Measurements from ENCODE around the gene FSD1L.

FSD1L gene

DNA sequence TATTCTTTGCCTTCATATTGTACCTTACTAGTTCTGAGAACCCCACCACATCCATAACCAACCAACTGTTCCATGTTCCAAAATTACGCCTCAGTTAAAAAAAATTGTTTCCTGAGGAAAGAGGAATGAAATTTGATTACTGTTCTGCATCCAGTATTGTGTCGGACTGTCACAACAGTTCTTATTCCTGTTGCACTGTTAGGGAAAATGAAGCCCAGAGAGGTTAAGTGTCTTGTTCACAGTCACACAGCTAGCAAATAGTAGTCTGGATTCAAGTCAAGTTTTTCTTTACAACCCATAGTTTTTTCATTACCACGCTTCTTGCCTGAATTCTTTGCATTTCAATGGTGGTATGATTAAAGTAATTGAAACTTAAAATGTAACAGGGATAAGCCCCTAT is 4.4 kb downstream of the FSD1L start:
- Histone ChIP-seq H3K4me1 (ENCODE audit: control insufficient read depth, insufficient read depth, low read length) (no peaks in the 10 kb centered on the region), H3K27ac (ENCODE audit: low read length) (no peak overlapping the region), H3K36me3 (ENCODE audit: control insufficient read depth, insufficient read depth, low read length) (no peaks in the 10 kb centered on the region), H3K9me3 (ENCODE audit: control insufficient read depth, insufficient read depth, low read length) (no peaks in the 10 kb centered on the region), H3K4me3 (ENCODE audit: low read length) (no peak overlapping the region), H3K27me3 (ENCODE audit: control insufficient read depth, insufficient read depth, low read length) (no peaks in the 10 kb centered on the region)
- whole genome bisulfite sequencing (ENCODE audit: insufficient coverage, insufficient read length): no CpG with 5 or more reads among the region's 3 CpGs
- no peak for DNase-seq (ENCODE audit: low read depth, low spot score)

DNA sequence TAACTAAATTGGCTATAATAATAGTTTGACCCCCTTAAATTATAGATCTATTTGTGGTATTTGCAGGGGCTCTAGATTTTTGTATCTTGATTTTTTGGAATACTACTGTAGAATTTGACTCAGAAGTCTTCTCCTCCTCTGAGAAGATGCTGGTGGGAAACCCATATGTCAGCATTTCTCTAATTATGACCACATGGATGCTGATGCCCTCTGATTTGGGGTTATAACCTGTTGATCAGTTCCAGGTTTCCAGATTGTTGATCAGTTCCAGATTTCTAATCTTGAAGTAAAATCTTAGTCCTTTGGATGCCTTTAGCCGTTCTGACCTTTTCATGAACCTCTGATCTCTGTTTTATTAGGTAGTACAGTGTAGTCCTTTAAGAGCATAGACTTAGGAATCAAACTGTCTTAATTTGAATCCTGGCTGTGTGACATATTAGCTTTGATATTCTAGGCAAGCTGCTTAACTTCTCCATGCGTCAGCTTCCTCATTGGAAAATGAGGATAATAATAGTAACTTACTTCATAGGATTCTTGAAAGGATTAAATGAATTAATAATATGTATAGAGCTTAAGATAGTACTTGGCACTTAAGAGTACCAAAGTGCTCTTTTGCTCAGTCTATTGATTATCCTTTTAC is 8.1 kb downstream of the FSD1L start:
- Histone ChIP-seq H3K27ac (ENCODE audit: low read length) (no peak overlapping the region), H3K9me3 (ENCODE audit: control insufficient read depth, insufficient read depth, low read length) (no peaks in the 10 kb centered on the region), H3K4me3 (ENCODE audit: low read length) (no peak overlapping the region), H3K4me1 (ENCODE audit: control insufficient read depth, insufficient read depth, low read length) (no peaks in the 10 kb centered on the region), H3K27me3 (ENCODE audit: control insufficient read depth, insufficient read depth, low read length) (no peaks in the 10 kb centered on the region), H3K36me3 (ENCODE audit: control insufficient read depth, insufficient read depth, low read length) (no peaks in the 10 kb centered on the region)
- DNase-seq (ENCODE audit: low read depth, low spot score): no peak
- WGBS (ENCODE audit: insufficient coverage, insufficient read length): no CpG with 5 or more reads among the region's 2 CpGs

DNA sequence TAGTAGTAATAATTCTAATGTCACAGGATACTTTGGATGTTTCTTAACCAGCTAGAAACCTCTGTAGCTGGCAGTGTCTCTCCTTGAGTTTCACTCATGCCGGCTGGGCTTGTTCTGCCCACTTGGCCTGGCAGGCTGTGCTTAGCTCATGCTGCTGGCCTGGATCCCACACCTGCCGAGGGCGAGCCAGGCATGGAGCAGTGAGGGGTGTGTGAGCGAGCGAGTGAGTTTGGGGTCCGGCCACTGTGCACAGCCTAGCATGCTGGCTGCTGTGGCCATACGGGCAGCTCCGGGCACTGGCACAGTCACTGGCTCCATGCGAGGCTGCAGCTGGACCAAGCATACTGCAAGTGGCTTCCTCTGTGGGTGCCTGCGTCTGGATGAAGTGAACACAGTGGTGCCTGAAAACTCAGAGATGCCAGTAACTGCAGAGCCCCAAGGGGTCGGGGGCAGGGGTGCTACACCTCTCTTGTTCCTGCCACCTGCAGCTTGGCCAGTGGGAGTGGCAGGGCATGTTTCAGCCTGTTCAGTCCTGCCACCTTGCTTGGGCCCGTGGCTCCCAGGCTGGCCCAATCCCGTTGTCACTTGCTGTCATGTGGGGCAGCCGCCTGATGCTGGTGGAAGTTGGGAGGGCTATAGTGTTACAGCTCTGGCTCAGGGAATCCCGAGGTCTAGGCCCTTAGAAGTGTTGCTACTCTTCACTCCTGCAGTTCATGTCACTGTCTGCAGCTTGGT is 9.9 kb downstream of the FSD1L start:
- Histone ChIP-seq H3K4me1 (ENCODE audit: control insufficient read depth, insufficient read depth, low read length) (no peaks in the 10 kb centered on the region), H3K27me3 (ENCODE audit: control insufficient read depth, insufficient read depth, low read length) (no peaks in the 10 kb centered on the region), H3K4me3 (ENCODE audit: low read length) (no peak overlapping the region), H3K27ac (ENCODE audit: low read length) (no peak overlapping the region), H3K36me3 (ENCODE audit: control insufficient read depth, insufficient read depth, low read length) (no peaks in the 10 kb centered on the region), H3K9me3 (ENCODE audit: control insufficient read depth, insufficient read depth, low read length) (no peaks in the 10 kb centered on the region)
- no CpG with 5 or more reads among the region's 15 CpGs for WGBS (ENCODE audit: insufficient coverage, insufficient read length)
- DNase-seq (ENCODE audit: low read depth, low spot score): no peak

DNA sequence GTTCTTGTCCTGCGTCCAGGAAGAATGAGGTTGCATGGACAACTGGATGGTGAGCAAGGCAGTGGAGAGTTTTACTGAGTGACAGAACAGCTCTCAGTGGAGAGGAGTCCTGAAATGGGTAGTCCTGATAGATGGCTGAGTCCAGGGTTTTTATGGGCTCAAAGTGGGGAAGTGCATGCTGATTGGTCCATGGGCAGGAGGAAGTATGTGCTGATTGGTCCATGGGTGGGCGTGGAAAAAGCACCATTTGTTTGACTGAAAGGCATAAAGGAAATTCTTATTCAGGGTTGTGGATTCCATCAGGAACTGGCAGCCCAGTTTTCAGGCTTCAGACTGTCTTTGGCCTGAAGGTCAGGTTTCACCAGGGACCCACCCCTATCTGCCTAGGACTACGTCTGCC is 10.6 kb downstream of the FSD1L start:
- DNase-seq (ENCODE audit: low read depth, low spot score): no peak
- no peak overlapping the region for H3K4me3 ChIP-seq (ENCODE audit: low read length)
- no peaks in the 10 kb centered on the region for H3K9me3 ChIP-seq (ENCODE audit: control insufficient read depth, insufficient read depth, low read length)
- H3K36me3 ChIP-seq (ENCODE audit: control insufficient read depth, insufficient read depth, low read length): no peaks in the 10 kb centered on the region
- H3K27me3 ChIP-seq (ENCODE audit: control insufficient read depth, insufficient read depth, low read length): no peaks in the 10 kb centered on the region
- no CpG with 5 or more reads among the region's 3 CpGs for WGBS (ENCODE audit: insufficient coverage, insufficient read length)
- no peaks in the 10 kb centered on the region for H3K4me1 ChIP-seq (ENCODE audit: control insufficient read depth, insufficient read depth, low read length)
- H3K27ac ChIP-seq (ENCODE audit: low read length): no peak overlapping the region

DNA sequence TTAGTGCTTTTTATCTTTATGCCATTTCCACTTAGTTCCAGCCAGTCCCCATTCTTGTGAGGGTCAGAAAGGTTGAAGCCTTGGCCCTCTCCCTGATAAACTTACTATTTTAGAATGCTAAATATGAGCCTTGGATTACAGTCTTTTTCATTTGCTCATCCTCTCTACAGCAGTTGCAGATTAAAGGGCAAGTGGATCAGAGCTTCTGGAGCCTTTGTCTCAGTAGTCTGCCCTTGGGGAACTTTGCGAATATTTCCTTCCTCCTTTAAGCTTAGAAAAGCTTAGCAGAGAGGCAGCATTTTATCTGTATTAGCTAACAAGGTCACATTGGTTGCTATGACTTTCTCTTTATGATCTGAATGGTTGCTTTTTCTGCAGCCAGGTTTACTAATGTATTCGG is 11.5 kb downstream of the FSD1L start:
- no peaks in the 10 kb centered on the region for H3K36me3 ChIP-seq (ENCODE audit: control insufficient read depth, insufficient read depth, low read length)
- H3K9me3 ChIP-seq (ENCODE audit: control insufficient read depth, insufficient read depth, low read length): no peaks in the 10 kb centered on the region
- no peaks in the 10 kb centered on the region for H3K4me1 ChIP-seq (ENCODE audit: control insufficient read depth, insufficient read depth, low read length)
- H3K4me3 ChIP-seq (ENCODE audit: low read length): no peak overlapping the region
- DNase-seq (ENCODE audit: low read depth, low spot score): no peak
- no CpG with 5 or more reads among the region's 2 CpGs for WGBS (ENCODE audit: insufficient coverage, insufficient read length)
- H3K27me3 ChIP-seq (ENCODE audit: control insufficient read depth, insufficient read depth, low read length): no peaks in the 10 kb centered on the region
- no peak overlapping the region for H3K27ac ChIP-seq (ENCODE audit: low read length)

DNA sequence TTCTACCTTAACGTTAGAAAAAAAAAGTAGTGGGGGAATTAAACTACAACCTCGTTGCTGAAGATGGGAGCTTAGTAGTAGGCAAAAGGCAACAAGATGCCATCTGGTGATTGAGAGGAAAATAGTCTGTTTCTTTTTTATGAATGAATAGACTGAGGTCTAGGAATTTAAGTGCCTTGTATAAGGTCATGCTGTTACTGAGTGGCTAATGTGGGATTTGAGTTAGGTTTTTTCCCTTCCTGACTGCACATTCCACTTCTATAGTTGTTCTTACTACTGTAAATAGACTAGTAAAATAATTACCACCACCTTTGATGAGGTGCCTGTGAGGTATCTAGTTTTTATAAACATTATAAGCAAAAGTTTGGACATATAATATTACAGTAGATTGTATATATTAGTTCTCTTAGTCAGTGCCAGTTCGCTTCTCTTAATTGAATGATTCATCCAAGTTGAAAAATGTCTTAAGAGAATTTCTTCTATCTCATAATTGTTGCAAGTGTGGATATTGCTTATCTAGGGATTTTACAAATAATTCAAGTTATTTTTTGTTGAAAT is 19.1 kb downstream of the FSD1L start:
- H3K27me3 ChIP-seq (ENCODE audit: control insufficient read depth, insufficient read depth, low read length): no peaks in the 10 kb centered on the region
- DNase-seq (ENCODE audit: low read depth, low spot score): no peak
- H3K27ac ChIP-seq (ENCODE audit: low read length): no peak overlapping the region
- no peaks in the 10 kb centered on the region; the same call in 1 of the 2 replicates for H3K36me3 ChIP-seq (ENCODE audit: control insufficient read depth, insufficient read depth, low read length)
- WGBS (ENCODE audit: insufficient coverage, insufficient read length): no CpG with 5 or more reads among the region's 3 CpGs
- H3K9me3 ChIP-seq (ENCODE audit: control insufficient read depth, insufficient read depth, low read length): no peaks in the 10 kb centered on the region
- H3K4me3 ChIP-seq (ENCODE audit: low read length): no peak overlapping the region
- no peaks in the 10 kb centered on the region for H3K4me1 ChIP-seq (ENCODE audit: control insufficient read depth, insufficient read depth, low read length)

DNA sequence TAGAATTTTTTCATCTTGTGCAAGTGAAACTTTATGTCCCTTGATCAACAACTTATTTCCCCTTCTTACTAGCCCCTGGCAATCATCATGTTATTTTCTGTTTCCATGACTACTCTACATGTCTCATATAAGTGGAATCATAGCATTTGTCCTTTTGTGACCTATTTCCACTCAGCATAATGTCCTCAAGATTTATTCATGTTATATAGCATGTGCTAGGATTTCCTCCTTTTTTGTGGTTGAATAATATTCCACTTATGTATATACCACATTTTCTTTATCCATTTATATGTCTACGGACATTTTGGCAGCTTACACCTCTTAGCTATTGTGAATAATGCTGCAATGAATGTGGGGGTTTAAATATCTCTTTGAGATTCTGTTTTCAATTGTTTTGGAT is 21.0 kb downstream of the FSD1L start:
- Histone ChIP-seq H3K27ac (ENCODE audit: low read length) (no peak overlapping the region), H3K4me3 (ENCODE audit: low read length) (no peak overlapping the region), H3K4me1 (ENCODE audit: control insufficient read depth, insufficient read depth, low read length) (no peaks in the 10 kb centered on the region), H3K27me3 (ENCODE audit: control insufficient read depth, insufficient read depth, low read length) (no peaks in the 10 kb centered on the region; the same call in 1 of the 2 replicates), H3K36me3 (ENCODE audit: control insufficient read depth, insufficient read depth, low read length) (no peaks in the 10 kb centered on the region; the same call in 1 of the 2 replicates), H3K9me3 (ENCODE audit: control insufficient read depth, insufficient read depth, low read length) (no peaks in the 10 kb centered on the region)
- no CpG with 5 or more reads among the region's 1 CpG for WGBS (ENCODE audit: insufficient coverage, insufficient read length)
- no peak for DNase-seq (ENCODE audit: low read depth, low spot score)

DNA sequence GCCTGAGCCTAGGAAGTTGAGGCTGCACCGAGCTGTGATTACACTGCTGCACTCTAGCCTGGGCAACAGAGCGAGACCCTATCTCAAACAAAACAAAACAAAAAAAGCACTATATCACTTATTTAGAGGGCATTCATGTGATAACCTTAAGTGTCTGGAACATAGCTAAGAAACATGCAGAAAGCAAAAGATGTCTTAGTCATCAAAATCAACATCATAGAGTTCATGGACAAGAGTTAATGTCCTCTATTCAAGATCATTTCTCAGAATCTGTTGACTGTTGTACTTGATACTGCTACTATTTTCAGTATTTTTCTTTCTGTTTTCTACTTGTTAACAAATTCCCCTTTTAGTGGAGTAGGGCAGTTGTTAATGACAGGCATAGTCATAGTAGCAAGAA is 25.4 kb downstream of the FSD1L start:
- Histone ChIP-seq H3K9me3 (ENCODE audit: control insufficient read depth, insufficient read depth, low read length) (no peaks in the 10 kb centered on the region), H3K4me1 (ENCODE audit: control insufficient read depth, insufficient read depth, low read length) (no peaks in the 10 kb centered on the region), H3K36me3 (ENCODE audit: control insufficient read depth, insufficient read depth, low read length) (no peaks in the 10 kb centered on the region; the same call in 1 of the 2 replicates), H3K4me3 (ENCODE audit: low read length) (no peak overlapping the region), H3K27me3 (ENCODE audit: control insufficient read depth, insufficient read depth, low read length) (no peaks in the 10 kb centered on the region; the same call in 1 of the 2 replicates), H3K27ac (ENCODE audit: low read length) (no peak overlapping the region)
- no CpG with 5 or more reads among the region's 2 CpGs for WGBS (ENCODE audit: insufficient coverage, insufficient read length)
- no peak for DNase-seq (ENCODE audit: low read depth, low spot score)

DNA sequence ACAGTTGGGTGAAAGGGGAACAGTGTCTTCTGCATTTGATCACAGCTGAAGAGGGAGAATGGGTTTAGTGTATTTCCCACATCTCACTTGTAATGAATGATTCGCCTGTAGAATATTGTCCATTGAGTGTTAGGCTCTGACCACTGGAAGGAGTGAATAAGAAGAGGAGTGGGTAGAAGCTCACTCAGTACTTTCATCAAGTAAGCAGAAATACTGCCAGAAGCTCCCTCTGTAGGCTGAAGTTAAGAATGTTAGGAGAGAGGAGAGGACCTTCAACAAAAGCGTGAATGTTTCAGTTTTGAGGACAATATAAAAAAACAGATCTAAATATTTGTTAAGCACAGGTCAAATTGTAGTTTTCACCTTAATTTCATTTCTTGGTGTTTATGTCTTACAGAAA is 27.5 kb downstream of the FSD1L start:
- no peak overlapping the region for H3K27ac ChIP-seq (ENCODE audit: low read length)
- H3K4me1 ChIP-seq (ENCODE audit: control insufficient read depth, insufficient read depth, low read length): no peaks in the 10 kb centered on the region
- no peak overlapping the region for H3K4me3 ChIP-seq (ENCODE audit: low read length)
- no peaks in the 10 kb centered on the region; the same call in 1 of the 2 replicates for H3K36me3 ChIP-seq (ENCODE audit: control insufficient read depth, insufficient read depth, low read length)
- no peak for DNase-seq (ENCODE audit: low read depth, low spot score)
- H3K27me3 ChIP-seq (ENCODE audit: control insufficient read depth, insufficient read depth, low read length): no peaks in the 10 kb centered on the region; the same call in 1 of the 2 replicates
- WGBS (ENCODE audit: insufficient coverage, insufficient read length): no CpG with 5 or more reads among the region's 2 CpGs
- no peaks in the 10 kb centered on the region for H3K9me3 ChIP-seq (ENCODE audit: control insufficient read depth, insufficient read depth, low read length)

DNA sequence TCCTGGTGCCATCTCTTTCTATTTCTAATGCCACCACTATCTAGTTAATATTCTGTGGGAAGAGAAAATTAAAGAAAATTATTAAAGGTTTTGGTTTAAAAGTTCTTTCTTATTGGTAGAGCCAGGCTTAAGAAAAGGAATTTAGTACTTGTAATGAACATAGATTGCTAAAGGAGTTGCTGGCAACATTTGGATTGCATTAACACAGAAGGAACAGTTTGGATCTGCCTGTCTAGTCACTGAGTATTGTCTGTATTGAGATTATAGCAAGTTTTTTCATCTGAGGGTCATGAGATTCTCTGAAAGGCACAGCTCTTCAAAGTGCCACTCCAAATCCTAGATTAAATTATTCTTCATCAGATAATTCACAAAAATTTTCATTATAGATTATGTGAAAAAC is 32.0 kb downstream of the FSD1L start:
- Histone ChIP-seq H3K9me3 (ENCODE audit: control insufficient read depth, insufficient read depth, low read length) (no peaks in the 10 kb centered on the region), H3K27ac (ENCODE audit: low read length) (no peak overlapping the region), H3K4me3 (ENCODE audit: low read length) (no peak overlapping the region), H3K4me1 (ENCODE audit: control insufficient read depth, insufficient read depth, low read length) (no peaks in the 10 kb centered on the region), H3K27me3 (ENCODE audit: control insufficient read depth, insufficient read depth, low read length) (no peaks in the 10 kb centered on the region), H3K36me3 (ENCODE audit: control insufficient read depth, insufficient read depth, low read length) (no peaks in the 10 kb centered on the region)
- DNase-seq (ENCODE audit: low read depth, low spot score): no peak

DNA sequence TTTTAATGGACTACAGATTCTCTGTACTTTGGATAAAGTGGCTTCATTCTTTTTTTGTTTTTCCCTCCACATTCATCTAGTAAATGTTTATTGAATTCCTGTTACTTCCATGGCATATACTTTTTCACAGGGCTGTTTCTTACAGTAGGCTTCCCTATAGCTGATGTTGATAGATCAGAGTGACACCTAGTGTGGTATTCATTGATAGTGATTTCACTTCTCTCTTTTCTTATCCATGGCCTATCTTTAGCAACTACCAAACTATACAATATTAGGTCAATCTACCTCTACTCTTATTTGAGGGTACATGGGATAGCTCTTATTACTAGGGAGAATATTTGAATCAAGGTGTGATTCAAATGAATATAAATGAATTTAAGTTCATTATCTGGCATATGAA is 35.8 kb downstream of the FSD1L start:
- DNase-seq (ENCODE audit: low read depth, low spot score): no peak
- Histone ChIP-seq H3K36me3 (ENCODE audit: control insufficient read depth, insufficient read depth, low read length) (no peaks in the 10 kb centered on the region), H3K27me3 (ENCODE audit: control insufficient read depth, insufficient read depth, low read length) (no peaks in the 10 kb centered on the region), H3K9me3 (ENCODE audit: control insufficient read depth, insufficient read depth, low read length) (no peaks in the 10 kb centered on the region), H3K4me1 (ENCODE audit: control insufficient read depth, insufficient read depth, low read length) (no peaks in the 10 kb centered on the region), H3K27ac (ENCODE audit: low read length) (no peak overlapping the region), H3K4me3 (ENCODE audit: low read length) (no peak overlapping the region)

Measured in iPS DF 6.9 (cell line).